Measurements from ENCODE around the gene AGAP1. TPM values are rescaled to one million over a fixed set of nuclear protein-coding genes. Genes with fewer than 3 reads are reported as not detected.
A peak's percentile ranks its signal among the peaks of the same experiment; 100 is the strongest.

The AGAP1 gene
- total RNA-seq, 1 donor from 2014 or later: 33.4 TPM

DNA sequence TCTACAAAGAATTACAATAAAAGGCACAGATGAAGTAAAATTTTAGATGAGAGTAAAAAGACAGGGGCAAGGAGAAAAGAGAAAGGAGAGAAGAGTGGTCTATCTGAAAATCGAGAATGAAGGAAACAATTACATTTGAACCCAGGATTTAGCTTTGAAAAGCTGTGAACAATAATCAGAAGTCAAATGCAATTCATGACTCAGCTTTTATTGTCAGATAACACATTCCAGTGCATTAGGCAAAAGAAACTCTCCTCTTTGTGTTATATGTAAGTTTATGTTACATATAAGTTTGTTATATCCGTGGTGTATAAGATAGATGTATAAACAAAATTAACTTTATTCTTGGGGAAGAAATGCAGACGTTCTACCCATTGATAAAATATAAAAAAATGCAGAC is 389.8 kb downstream of the AGAP1 start:
- Histone ChIP-seq H3K4me1 (no peaks in the 10 kb centered on the region), H3K27ac (no peak overlapping the region), H3K4me3 (no peak overlapping the region), H3K27me3 (no peaks in the 10 kb centered on the region), H3K36me3 (no peaks in the 10 kb centered on the region), H3K9me3 (no peaks in the 10 kb centered on the region)
- ATAC-seq (no peak), DNase-seq (no peak)
- intact Hi-C loops (cut with DNase I): no loop called here
- TF ChIP-seq, protein P1, sequence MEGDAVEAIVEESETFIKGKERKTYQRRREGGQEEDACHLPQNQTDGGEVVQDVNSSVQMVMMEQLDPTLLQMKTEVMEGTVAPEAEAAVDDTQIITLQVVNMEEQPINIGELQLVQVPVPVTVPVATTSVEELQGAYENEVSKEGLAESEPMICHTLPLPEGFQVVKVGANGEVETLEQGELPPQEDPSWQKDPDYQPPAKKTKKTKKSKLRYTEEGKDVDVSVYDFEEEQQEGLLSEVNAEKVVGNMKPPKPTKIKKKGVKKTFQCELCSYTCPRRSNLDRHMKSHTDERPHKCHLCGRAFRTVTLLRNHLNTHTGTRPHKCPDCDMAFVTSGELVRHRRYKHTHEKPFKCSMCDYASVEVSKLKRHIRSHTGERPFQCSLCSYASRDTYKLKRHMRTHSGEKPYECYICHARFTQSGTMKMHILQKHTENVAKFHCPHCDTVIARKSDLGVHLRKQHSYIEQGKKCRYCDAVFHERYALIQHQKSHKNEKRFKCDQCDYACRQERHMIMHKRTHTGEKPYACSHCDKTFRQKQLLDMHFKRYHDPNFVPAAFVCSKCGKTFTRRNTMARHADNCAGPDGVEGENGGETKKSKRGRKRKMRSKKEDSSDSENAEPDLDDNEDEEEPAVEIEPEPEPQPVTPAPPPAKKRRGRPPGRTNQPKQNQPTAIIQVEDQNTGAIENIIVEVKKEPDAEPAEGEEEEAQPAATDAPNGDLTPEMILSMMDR (IDR thresholded peaks at IDR 0.05): no peak

DNA sequence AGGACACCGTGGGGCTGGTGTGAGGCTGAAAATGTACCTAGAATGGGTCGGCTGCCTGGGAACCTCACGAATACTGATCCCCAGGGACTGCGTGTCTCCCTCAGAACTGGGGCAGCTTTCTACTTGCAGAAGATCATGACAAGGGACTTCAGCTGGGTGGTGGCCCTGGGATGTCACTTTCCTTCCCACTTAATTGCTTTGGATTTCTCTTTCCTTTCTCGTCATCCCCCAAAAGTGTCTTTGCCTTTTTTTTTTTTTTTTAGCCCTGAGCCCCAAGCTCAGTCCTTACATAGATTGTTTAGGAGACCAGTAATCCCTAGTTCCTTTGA is 395.4 kb downstream of the AGAP1 start:
- intact Hi-C loops (cut with DNase I): no loop called here
- no peak overlapping the region for H3K4me3 ChIP-seq
- no peaks in the 10 kb centered on the region for H3K9me3 ChIP-seq
- no peaks in the 10 kb centered on the region for H3K36me3 ChIP-seq
- TF ChIP-seq, protein P1 (IDR thresholded peaks at IDR 0.05): no peak
- H3K4me1 ChIP-seq: no peaks in the 10 kb centered on the region
- H3K27me3 ChIP-seq: no peaks in the 10 kb centered on the region
- H3K27ac ChIP-seq: no peak overlapping the region
- no peak for ATAC-seq
- no peak for DNase-seq

DNA sequence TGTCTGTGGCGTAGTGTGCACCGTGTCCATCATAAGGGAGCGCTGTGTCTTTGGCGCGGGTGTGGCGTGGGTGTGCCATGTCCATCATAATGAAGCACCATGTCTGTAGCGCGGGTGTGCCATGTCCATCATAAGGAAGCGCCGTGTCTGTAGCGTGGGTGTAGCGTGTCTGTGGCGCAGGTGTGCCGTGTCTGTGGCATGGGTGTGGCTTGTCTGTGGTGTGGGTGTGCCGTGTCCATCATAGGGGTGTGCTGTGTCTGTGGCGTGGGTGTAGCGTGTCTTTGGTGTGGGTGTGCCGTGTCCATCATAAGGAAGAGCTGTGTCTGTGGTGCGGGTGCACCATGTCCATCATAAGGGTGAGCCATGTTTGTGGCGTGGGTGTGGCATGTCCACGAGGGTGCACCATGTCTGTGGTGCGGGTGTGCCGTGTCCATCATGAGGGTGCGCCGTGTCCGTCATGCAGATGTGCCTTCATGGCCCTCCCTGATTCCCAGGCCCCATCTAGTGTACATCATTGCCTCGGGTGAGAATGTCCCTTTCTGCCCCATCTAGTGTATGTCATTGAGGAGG is 399.4 kb downstream of the AGAP1 start:
- no peak for DNase-seq
- Histone ChIP-seq H3K4me1 (no peaks in the 10 kb centered on the region), H3K27ac (no peak overlapping the region), H3K36me3 (no peaks in the 10 kb centered on the region), H3K27me3 (no peaks in the 10 kb centered on the region), H3K9me3 (no peaks in the 10 kb centered on the region), H3K4me3 (no peak overlapping the region)
- ATAC-seq: peak; percentile 23
- TF ChIP-seq, protein P1 (IDR thresholded peaks at IDR 0.05): no peak
- intact Hi-C loops (cut with DNase I): no loop called here

DNA sequence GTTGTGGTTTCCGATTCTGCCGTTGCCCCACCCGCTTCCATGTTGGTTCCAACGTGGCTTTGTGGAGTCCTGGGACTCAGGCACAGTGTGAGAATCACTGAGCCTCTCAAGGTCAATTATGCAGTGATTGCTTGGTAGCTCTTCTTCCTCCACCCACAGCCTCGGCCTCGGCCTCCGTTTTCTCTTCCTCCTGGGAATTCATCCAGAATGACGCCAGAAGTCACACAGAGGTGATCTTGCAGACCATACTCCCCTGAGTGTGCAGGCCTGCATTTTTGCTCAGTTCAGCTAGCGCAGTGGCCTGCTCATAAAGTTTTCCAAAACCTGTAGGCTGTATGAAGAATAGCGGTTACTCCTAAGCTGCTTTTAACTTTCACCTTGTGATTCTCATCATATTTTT is 401.0 kb downstream of the AGAP1 start:
- no peak for ATAC-seq
- intact Hi-C loops (cut with DNase I): no loop called here
- H3K27ac ChIP-seq: no peak overlapping the region
- DNase-seq: no peak
- no peak overlapping the region for H3K4me3 ChIP-seq
- TF ChIP-seq, protein P1 (IDR thresholded peaks at IDR 0.05): no peak
- H3K36me3 ChIP-seq: no peaks in the 10 kb centered on the region
- no peaks in the 10 kb centered on the region for H3K4me1 ChIP-seq
- H3K9me3 ChIP-seq: no peaks in the 10 kb centered on the region
- no peaks in the 10 kb centered on the region for H3K27me3 ChIP-seq

DNA sequence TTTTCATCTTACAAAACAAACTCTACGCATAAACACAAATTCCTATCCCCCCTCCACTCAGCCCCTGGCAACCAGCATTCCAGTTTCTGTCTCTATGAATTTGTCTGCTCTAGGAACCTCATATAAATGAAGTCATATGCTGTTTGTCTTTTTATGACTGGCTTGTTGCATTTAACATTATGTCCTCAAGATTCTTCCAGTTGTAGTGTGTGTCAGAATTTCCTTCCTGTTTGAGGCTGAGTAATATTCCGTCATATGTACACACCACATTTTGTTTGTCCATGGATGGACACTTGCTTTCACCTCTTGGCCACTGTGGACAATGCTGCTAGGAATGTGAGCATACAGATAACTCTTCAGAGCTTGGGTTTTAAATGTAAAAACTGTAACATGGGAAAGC is 402.2 kb downstream of the AGAP1 start:
- Histone ChIP-seq H3K27me3 (no peaks in the 10 kb centered on the region), H3K36me3 (no peaks in the 10 kb centered on the region), H3K4me1 (no peaks in the 10 kb centered on the region), H3K27ac (no peak overlapping the region), H3K9me3 (no peaks in the 10 kb centered on the region), H3K4me3 (no peak overlapping the region)
- ATAC-seq (no peak), DNase-seq (no peak)
- intact Hi-C loops (cut with DNase I): no loop called here
- TF ChIP-seq, protein P1 (IDR thresholded peaks at IDR 0.05): no peak

DNA sequence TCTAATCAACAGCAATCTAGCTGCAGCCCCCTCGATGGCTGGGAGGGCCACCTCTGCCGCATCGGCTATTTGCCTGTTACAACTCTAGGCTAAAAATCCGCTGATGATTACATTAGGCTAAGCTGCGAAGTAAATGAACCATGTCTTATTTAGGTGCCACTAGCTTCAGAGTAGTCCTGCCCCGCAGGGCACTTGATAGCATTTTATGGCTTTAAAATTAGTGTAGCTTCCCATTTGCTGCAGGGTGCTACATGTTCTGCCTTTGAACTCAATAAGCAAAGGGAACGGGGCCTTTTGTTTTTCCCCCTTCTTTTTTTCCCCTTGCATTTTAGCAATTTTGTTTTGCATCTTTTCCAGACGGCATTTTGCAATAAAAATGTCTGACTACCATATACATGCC is 404.1 kb downstream of the AGAP1 start:
- no peaks in the 10 kb centered on the region for H3K4me1 ChIP-seq
- no peaks in the 10 kb centered on the region for H3K36me3 ChIP-seq
- H3K27me3 ChIP-seq: no peaks in the 10 kb centered on the region
- no peaks in the 10 kb centered on the region for H3K9me3 ChIP-seq
- ATAC-seq (no peak), DNase-seq (no peak)
- TF ChIP-seq, protein P1 (IDR thresholded peaks at IDR 0.05): no peak
- H3K4me3 ChIP-seq: no peak overlapping the region
- no peak overlapping the region for H3K27ac ChIP-seq
- intact Hi-C loops (cut with DNase I): no loop called here
